HEK293 (cell line): ENCODE measurements around the gene TM4SF5.

Experiments
- CTCF ChIA-PET: fragments of 350-600 bp; formaldehyde crosslinking; extraction: SDS; loops from one replicate; lab custom pipeline; 2021; ENCODE audit warnings: antibody characterized with exemption; lab: Yijun Ruan, JAX
- POLR2A ChIA-PET: fragments of 300-600 bp; formaldehyde crosslinking; extraction: SDS; loops from one replicate; lab custom pipeline; 2020; ENCODE audit warnings: antibody characterized with exemption, inconsistent platforms; lab: Yijun Ruan, JAX
- H3K27ac ChIP-seq: fragments of 200-500 bp; sonication (Bioruptor generic); 2 replicates; pipeline ENCODE4 v1.5.1; 2014; ENCODE audit warnings: low read depth, low read length, control low read depth, inconsistent platforms; ENCODE audit errors: extremely low read depth
- H3K36me3 ChIP-seq, 2 experiments: fragments of 200-500 bp in 1 of 2; sonication (Bioruptor generic) in 1 of 2; 1 replicate in 1 of 2; 2 replicates in 1 of 2; pipeline ENCODE4 v1.5.1; 2014 to 2017; ENCODE audit warnings: inconsistent platforms in 2 of 2, low read length in 2 of 2; ENCODE audit not compliant: control insufficient read depth in 2 of 2, insufficient read depth in 1 of 2
- H3K4me1 ChIP-seq: fragments of 200-500 bp; sonication (Bioruptor generic); 2 replicates; pipeline ENCODE4 v1.5.1; 2014; ENCODE audit warnings: mild to moderate bottlenecking, low read length, inconsistent platforms; ENCODE audit not compliant: control insufficient read depth, insufficient read depth
- H3K4me3 ChIP-seq: 2 replicates; pipeline ENCODE4 v1.5.1; 2011; ENCODE audit warnings: low read depth, mild to moderate bottlenecking, control low read depth, low read length, moderate library complexity
- H3K9me3 ChIP-seq: fragments of 200-500 bp; sonication (Bioruptor generic); 2 replicates; pipeline ENCODE4 v1.5.1; 2014; ENCODE audit warnings: low read depth, low read length, inconsistent platforms; ENCODE audit not compliant: control insufficient read depth, insufficient read depth
- HOXA7 ChIP-seq: sonication (generic); formaldehyde crosslinking; IDR thresholded peaks from 2 replicates; pipeline ENCODE4 v1.8.1; 2022; ENCODE audit warnings: missing genetic modification reagents, borderline replicate concordance
- IKZF3 ChIP-seq: fragments of 450-650 bp; IDR thresholded peaks from 2 replicates; pipeline ENCODE4 v1.5.0; 2018; ENCODE audit warnings: missing biosample characterization, mild to moderate bottlenecking, missing genetic modification characterization, moderate library complexity
- KLF17 ChIP-seq: fragments of 450-650 bp; formaldehyde crosslinking; IDR thresholded peaks from 2 replicates; pipeline ENCODE4 v1.5.1; 2016; ENCODE audit warnings: missing biosample characterization, missing genetic modification characterization
- ZBTB17 ChIP-seq: fragments of 450-650 bp; formaldehyde crosslinking; IDR thresholded peaks from 2 replicates; pipeline ENCODE4 v1.5.1; 2016; ENCODE audit warnings: missing biosample characterization, missing genetic modification characterization
- ZBTB8A ChIP-seq: fragments of 450-650 bp; formaldehyde crosslinking; IDR thresholded peaks from 2 replicates; pipeline ENCODE4 v1.5.1; 2016; ENCODE audit warnings: missing biosample characterization, missing genetic modification characterization
- ZFP41 ChIP-seq: fragments of 450-650 bp; formaldehyde crosslinking; IDR thresholded peaks from 2 replicates; pipeline ENCODE4 v1.5.1; 2016; ENCODE audit warnings: missing biosample characterization, missing genetic modification characterization, borderline replicate concordance
- ZNF112 ChIP-seq: fragments of 450-650 bp; formaldehyde crosslinking; IDR thresholded peaks from 2 replicates; pipeline ENCODE4 v1.5.0; 2017; ENCODE audit warnings: missing biosample characterization, missing genetic modification characterization
- ZNF202 ChIP-seq: fragments of 450-650 bp; formaldehyde crosslinking; IDR thresholded peaks from 2 replicates; pipeline ENCODE4 v1.5.1; 2016; ENCODE audit warnings: missing biosample characterization, missing genetic modification characterization, borderline replicate concordance
- ZNF24 ChIP-seq: fragments of 450-650 bp; formaldehyde crosslinking; IDR thresholded peaks from 2 replicates; pipeline ENCODE4 v1.5.1; 2016; ENCODE audit warnings: missing biosample characterization, missing genetic modification characterization
- ZNF248 ChIP-seq: fragments of 450-650 bp; formaldehyde crosslinking; IDR thresholded peaks from 2 replicates; pipeline ENCODE4 v1.5.1; 2017; ENCODE audit warnings: missing biosample characterization, missing genetic modification characterization
- ZNF311 ChIP-seq: fragments of 450-650 bp; formaldehyde crosslinking; IDR thresholded peaks from 2 replicates; pipeline ENCODE4 v1.5.1; 2017; ENCODE audit warnings: missing biosample characterization, missing genetic modification characterization, borderline replicate concordance
- ZNF37A ChIP-seq: fragments of 450-650 bp; IDR thresholded peaks from 2 replicates; pipeline ENCODE4 v1.5.1; 2018; ENCODE audit warnings: missing biosample characterization, missing genetic modification characterization
- ZNF391 ChIP-seq: fragments of 450-650 bp; formaldehyde crosslinking; IDR thresholded peaks from 2 replicates; pipeline ENCODE4 v1.5.1; 2016; ENCODE audit warnings: low read depth, missing biosample characterization, missing genetic modification characterization, borderline replicate concordance
- ZNF394 ChIP-seq: fragments of 450-650 bp; formaldehyde crosslinking; IDR thresholded peaks from 2 replicates; pipeline ENCODE4 v1.5.1; 2016; ENCODE audit warnings: missing biosample characterization, missing genetic modification characterization, mild to moderate bottlenecking, moderate library complexity, borderline replicate concordance
- ZNF521 ChIP-seq: fragments of 450-650 bp; formaldehyde crosslinking; IDR thresholded peaks from 2 replicates; pipeline ENCODE4 v1.5.1; 2017; ENCODE audit warnings: missing biosample characterization, mild to moderate bottlenecking, missing genetic modification characterization
- ZNF580 ChIP-seq: fragments of 450-650 bp; formaldehyde crosslinking; IDR thresholded peaks from 2 replicates; pipeline ENCODE4 v1.5.1; 2016; ENCODE audit warnings: missing biosample characterization, missing genetic modification characterization
- ZNF600 ChIP-seq: fragments of 450-650 bp; formaldehyde crosslinking; IDR thresholded peaks from 2 replicates; pipeline ENCODE4 v1.5.1; 2016; ENCODE audit warnings: missing biosample characterization, missing genetic modification characterization
- ZNF610 ChIP-seq: fragments of 450-650 bp; formaldehyde crosslinking; IDR thresholded peaks from 2 replicates; pipeline ENCODE4 v1.5.1; 2016; ENCODE audit warnings: missing biosample characterization, missing genetic modification characterization, borderline replicate concordance
- ZNF629 ChIP-seq: fragments of 450-650 bp; formaldehyde crosslinking; IDR thresholded peaks from 2 replicates; pipeline ENCODE4 v1.5.1; 2017; ENCODE audit warnings: missing biosample characterization, missing genetic modification characterization
- ZNF639 ChIP-seq: fragments of 450-650 bp; formaldehyde crosslinking; IDR thresholded peaks from 2 replicates; pipeline ENCODE4 v1.5.1; 2016; ENCODE audit warnings: missing biosample characterization, missing genetic modification characterization
- ZNF645 ChIP-seq: fragments of 450-650 bp; formaldehyde crosslinking; IDR thresholded peaks from 2 replicates; pipeline ENCODE4; 2016; ENCODE audit warnings: missing biosample characterization, missing genetic modification characterization
- ZNF692 ChIP-seq: fragments of 450-650 bp; formaldehyde crosslinking; IDR thresholded peaks from 2 replicates; pipeline ENCODE4 v1.5.1; 2016; ENCODE audit warnings: missing biosample characterization, missing genetic modification characterization
- ZSCAN30 ChIP-seq: fragments of 450-650 bp; IDR thresholded peaks from 2 replicates; pipeline ENCODE4 v1.5.1; 2018; ENCODE audit warnings: missing biosample characterization, mild to moderate bottlenecking, missing genetic modification characterization, moderate library complexity

The TM4SF5 gene

GRCh38 chr17:4789951-4790704 is 18.4 kb downstream of the TM4SF5 start (continued):
- peak; percentile 93 for TF ChIP-seq ZSCAN30
- TF ChIP-seq ZNF580, result no peak
- TF ChIP-seq ZNF600, result peak; percentile 76
- TF ChIP-seq ZNF24 (tag by site-specific recombination), result no peak
- TF ChIP-seq ZFP41, result no peak
- no peak for TF ChIP-seq ZNF645 (tag by site-specific recombination)
- no peak for TF ChIP-seq HOXA7 (CRISPR knock-in tag)
- 0 out of 2 replicates have a peak, but pooled peaks have one; percentile 27 for TF ChIP-seq ZNF639 (tag by site-specific recombination)
- peak; percentile 84 for TF ChIP-seq IKZF3 (tag by site-specific recombination)
- 0 out of 2 replicates have a peak, but pooled peaks have one; percentile 27 for TF ChIP-seq ZNF391 (tag by site-specific recombination)
- no peak for TF ChIP-seq ZNF202 (tag by site-specific recombination)
- no peak for TF ChIP-seq ZNF311 (tag by site-specific recombination)
- TF ChIP-seq, all 188 proteins: peak for 51

GRCh38 chr17:4790705-4791088 is 19.0 kb downstream of the TM4SF5 start:
- peak overlapping the region; percentile 62 for H3K4me3 ChIP-seq
- TF ChIP-seq ZNF692 (no peak), ZNF629 (tag by site-specific recombination) (no peak), ZNF311 (tag by site-specific recombination) (no peak), ZBTB17 (tag by site-specific recombination) (peak; percentile 96), ZNF600 (0 out of 2 replicates have a peak, but pooled peaks have one; percentile 6), ZNF248 (tag by site-specific recombination) (no peak), KLF17 (no peak), ZNF521 (tag by site-specific recombination) (no peak), ZNF112 (tag by site-specific recombination) (no peak), ZNF394 (tag by site-specific recombination) (no peak), ZNF37A (tag by site-specific recombination) (no peak), ZBTB8A (tag by site-specific recombination) (no peak), ZNF610 (no peak)
- peaks cover 4% of the 10 kb centered on the region for H3K4me1 ChIP-seq
- ChIA-PET CTCF (interaction anchor here (0.6 to 4.9 kb wide), 30 partner anchors 8 to 225 kb away, joined by 3 to 37 read pairs (median 5); partner anchors contain the start of genes ARRB2, MED11, PELP1 and PLD2), POLR2A (interaction anchor here (0.6 to 3.8 kb wide), 23 partner anchors 8 to 205 kb away, joined by 3 to 31 read pairs (median 5); partner anchors contain the start of genes ARRB2, CHRNE, CXCL16 and MED11)
- peak overlapping the region; percentile 96 for H3K27ac ChIP-seq
- no peaks in the 10 kb centered on the region for H3K9me3 ChIP-seq
- no peaks in the 10 kb centered on the region for H3K36me3 ChIP-seq
